AG09309 (cell line): Measurements from ENCODE around the gene ACOT7.

Source experiments
- DNase-seq: peaks from one replicate; pipeline ENCODE4 v3.0.0-alpha.2; 2010; ENCODE audit warnings: low read depth
- H3K4me3 ChIP-seq: 2 replicates; pipeline ENCODE4 v1.5.1; 2011; ENCODE audit warnings: mild to moderate bottlenecking, low read depth, low read length, moderate library complexity; ENCODE audit not compliant: control insufficient read depth
- CTCF ChIP-seq: IDR thresholded peaks from 2 replicates; pipeline ENCODE4 v1.5.1; 2011; ENCODE audit warnings: mild to moderate bottlenecking, low read depth, low read length, inconsistent platforms; ENCODE audit not compliant: insufficient read depth, control insufficient read depth; ENCODE audit errors: missing control alignments

Gene ACOT7

DNA sequence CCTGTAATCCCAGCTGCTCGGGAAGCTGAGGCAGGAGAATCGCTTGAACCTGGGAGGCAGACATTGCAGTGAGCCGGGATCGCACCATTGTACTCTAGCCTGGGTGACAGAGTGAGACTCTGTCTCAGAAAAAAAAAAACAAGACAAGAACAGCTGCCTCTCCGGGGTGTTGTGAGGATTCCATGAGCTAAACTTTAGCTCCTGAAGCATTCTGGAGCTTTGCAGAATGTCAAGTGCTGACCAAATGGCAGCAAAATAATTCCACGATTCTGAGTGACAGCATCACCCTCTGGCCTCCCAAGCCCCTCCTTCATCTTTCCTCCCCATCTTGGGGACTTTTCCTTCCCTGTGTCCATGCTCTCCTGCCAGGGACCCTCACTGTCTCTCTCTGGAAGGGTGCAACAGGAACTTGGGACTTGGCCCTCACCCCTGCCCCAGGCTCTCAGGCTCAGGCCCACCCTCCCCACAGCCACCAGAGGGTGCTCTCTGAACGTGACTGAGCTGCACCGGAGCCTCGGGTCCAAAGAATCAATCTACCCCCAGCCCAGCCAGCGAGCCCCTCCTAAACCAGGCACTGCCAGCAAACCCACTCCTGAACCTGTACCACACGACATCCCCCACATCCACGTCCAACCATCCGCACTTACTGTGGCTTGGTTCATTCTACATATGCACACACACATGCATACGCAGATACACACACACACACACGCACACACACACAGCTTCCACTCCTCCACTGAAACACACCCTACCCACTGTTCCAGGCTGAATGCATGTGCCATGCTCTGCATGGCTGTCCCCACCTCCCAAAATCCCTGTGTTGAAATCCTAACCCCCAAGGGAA lies 45.7 kb downstream of the ACOT7 start:
- TF ChIP-seq CTCF: peak; percentile 64
- no peak overlapping the region for H3K4me3 ChIP-seq
- DNase-seq: no peak

DNA sequence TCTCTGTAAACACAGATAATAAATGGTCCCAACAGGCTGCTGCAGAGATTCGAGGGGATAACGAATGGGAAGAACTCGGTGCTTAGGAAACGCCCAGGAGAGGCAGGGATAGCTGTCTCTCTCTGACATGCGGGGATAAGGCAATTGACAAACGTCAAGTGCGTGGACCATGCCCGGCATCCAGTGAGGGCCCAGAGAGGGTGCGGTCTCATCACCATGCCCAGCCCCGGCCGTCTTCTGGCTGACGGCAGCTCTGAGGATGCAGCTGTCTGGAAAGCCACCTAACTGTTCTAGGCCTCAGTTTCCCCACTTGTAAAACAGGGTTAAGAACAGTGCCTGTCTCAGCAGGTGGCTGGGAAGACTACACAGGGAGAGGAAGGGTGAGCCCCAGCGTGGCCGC lies 48.1 kb downstream of the ACOT7 start:
- no peak for DNase-seq
- no peak for TF ChIP-seq CTCF
- H3K4me3 ChIP-seq: no peak overlapping the region

- H3K4me3 ChIP-seq: no peak overlapping the region
- no peak for DNase-seq
- TF ChIP-seq CTCF: no peak
Measured at GRCh38 chr1:6345009-6345408, 48.6 kb downstream of the ACOT7 start.

DNA sequence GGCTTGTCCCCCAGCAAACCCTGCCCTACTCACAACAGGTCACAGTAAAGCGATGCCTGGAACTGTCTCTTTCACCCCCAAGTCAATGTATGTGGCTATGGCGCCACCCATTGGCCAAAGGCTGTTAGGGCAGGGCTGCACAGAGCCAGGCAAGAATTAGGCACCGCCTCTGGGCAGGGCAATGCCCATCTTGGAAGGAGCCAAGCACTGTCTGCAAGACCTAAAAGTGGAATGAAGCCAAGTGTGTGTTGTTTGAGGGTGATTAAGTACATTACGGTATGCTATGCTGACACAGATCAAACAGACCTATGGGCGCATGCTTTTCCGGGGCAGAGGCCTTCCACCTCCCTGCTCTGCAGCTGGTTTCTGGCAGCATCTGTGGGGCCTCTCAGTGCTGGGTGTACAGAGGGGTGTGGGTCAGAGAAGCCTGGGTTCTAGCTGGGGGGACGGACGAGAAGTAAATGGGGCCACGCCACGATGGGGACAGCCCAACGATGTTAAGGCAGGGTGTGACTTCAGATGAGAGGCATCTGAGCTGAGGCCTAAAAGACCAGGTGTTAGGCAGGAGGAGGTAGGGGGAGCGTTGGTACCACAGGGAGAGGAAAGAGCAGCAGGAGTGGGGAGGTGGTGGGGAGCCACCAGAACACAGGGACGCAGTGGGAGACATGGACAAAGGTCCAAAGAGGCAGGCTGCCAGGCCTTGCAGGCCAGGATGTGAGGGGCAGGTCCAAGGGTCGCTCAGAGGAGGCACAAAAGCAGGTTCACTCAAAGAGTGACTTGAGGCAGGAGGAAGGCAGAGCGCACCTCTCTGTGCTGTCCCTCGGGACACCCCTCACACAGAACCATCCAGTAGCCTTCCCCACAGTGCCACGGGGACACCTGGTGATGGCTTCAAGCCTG lies 49.8 kb downstream of the ACOT7 start:
- TF ChIP-seq CTCF: peak; percentile 99
- DNase-seq: peak; percentile 54
- no peak overlapping the region for H3K4me3 ChIP-seq

- no peak for DNase-seq
- TF ChIP-seq CTCF: no peak
- no peak overlapping the region for H3K4me3 ChIP-seq
Measured at GRCh38 chr1:6342056-6342455, 51.5 kb downstream of the ACOT7 start.

DNA sequence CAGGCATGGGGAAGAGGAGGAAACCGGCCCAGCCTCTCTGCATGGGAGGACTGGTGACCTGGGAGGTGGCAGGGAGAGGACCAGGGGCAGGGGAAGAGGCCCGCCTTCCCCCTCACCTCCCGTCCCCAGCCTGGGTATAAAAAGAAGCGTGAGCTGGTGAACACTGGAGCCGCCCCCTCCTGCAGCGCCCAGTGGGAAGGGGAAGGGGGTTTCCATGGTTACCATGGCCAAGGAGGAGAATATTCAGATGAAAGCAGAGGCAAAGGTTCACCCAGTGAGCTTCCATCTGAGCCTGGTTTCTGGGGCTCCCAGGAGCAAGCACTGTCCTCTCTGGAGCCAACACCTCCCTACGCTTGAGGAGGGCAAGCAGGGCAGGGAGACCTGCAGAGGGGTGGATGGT lies 54.9 kb downstream of the ACOT7 start:
- DNase-seq: no peak
- no peak for TF ChIP-seq CTCF
- no peak overlapping the region for H3K4me3 ChIP-seq
